Subcutaneous abdominal adipose tissue (tissue), 5 donors: ENCODE results near the gene IL34.

Experiments used
- H3K27ac ChIP-seq: one replicate; pipeline ENCODE4 v1.7.0; 2013; ENCODE audit warnings: low read depth, mild to moderate bottlenecking, inconsistent platforms, low read length, moderate library complexity
- H3K27me3 ChIP-seq, 5 donors: one replicate each; pipeline ENCODE4 v1.7.0; 2013; ENCODE audit warnings: low read length in 5 of 5, inconsistent platforms in 1 of 5; ENCODE audit not compliant: control insufficient read depth in 5 of 5, insufficient read depth in 4 of 5
- H3K36me3 ChIP-seq, 5 donors: one replicate each; pipeline ENCODE4 v1.7.0; 2013; ENCODE audit warnings: low read length in 5 of 5; ENCODE audit not compliant: control insufficient read depth in 5 of 5, insufficient read depth in 5 of 5
- H3K4me1 ChIP-seq, 5 donors: one replicate each; pipeline ENCODE4 v1.7.0; 2013; ENCODE audit warnings: low read length in 5 of 5, mild to moderate bottlenecking in 3 of 5, moderate library complexity in 1 of 5; ENCODE audit not compliant: control insufficient read depth in 5 of 5, insufficient read depth in 5 of 5
- H3K4me3 ChIP-seq, 5 donors: one replicate each; pipeline ENCODE4 v1.7.0; 2013; ENCODE audit warnings: low read length in 5 of 5, low read depth in 1 of 5
- H3K9ac ChIP-seq, 5 donors: one replicate each; pipeline ENCODE4 v1.7.0; 2013; ENCODE audit warnings: low read length in 5 of 5, mild to moderate bottlenecking in 4 of 5, moderate library complexity in 3 of 5
- H3K9me3 ChIP-seq, 5 donors: one replicate each; pipeline ENCODE4 v1.7.0; 2013; ENCODE audit warnings: low read length in 5 of 5; ENCODE audit not compliant: control insufficient read depth in 5 of 5
- donor health status: healthy.
- donor health status: healthy.
- donor health status: healthy.
- donor health status: healthy.
- donor health status: healthy.

The IL34 gene

DNA sequence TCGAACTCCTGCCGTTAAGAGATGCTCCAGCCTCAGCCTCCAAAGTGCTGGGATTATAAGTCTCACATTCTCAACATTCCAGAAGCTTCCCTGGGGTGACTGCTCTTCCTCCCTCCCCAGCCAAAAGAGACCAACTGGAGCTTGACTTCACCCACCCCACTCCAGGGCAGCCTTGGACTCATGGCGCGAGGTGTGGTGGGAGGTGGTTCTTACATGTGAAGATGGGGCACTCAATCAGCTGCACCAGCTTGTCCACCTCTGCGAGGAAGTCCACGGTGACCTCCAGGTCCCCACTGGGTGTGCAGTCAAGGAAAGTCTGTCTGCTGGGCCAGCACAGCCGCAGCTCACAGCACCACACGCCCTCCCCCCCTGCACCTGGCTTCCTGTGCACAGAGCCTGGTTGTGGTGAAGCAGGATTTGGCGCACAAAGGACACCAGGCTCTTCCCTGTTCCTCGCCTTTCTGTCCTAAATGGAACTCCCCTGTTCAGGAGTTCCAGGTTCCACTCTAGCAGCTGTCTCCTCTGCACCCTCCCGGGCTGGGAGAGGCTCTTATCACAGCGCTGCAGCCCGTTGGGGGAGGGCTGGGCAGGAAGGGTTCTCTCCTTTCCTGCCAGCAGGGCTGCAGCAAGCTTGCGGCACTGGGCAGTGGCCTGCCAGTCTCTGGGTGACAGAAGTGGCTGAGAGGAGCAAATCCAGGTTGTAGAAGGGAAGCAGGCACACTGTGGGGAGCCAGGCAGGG lies 49.1 kb downstream of the IL34 start:
- no peaks in the 10 kb centered on the region for H3K27me3 ChIP-seq
- no peak overlapping the region for H3K27ac ChIP-seq
- H3K9me3 ChIP-seq = no peaks in the 10 kb centered on the region
- no peak overlapping the region for H3K9ac ChIP-seq
- peaks cover 0 to 48% (median 12%) of the 10 kb centered on the region in 5 donors for H3K36me3 ChIP-seq
- peaks cover 20 to 81% (median 56%) of the 10 kb centered on the region in 5 donors for H3K4me1 ChIP-seq
- no peak overlapping the region for H3K4me3 ChIP-seq

DNA sequence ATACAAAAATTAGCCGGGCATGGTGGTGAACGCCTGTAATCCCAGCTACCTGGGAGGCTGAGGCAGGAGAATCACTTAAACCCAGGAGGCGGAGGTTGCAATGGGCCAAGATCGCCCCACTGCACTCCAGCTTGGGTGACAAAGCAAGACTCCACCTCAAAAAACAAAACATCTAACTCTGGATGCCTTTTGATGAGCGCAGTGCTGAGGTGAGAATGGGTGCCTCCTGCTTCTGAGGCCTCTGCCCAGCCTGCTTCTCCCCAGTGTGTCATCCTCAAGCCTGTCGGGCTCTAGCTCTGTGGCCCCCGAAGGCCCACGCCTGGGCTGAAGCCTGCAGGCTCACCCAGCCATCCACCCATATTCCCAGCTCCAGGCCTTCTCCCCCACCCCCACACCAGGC lies 50.0 kb downstream of the IL34 start:
- H3K27me3 ChIP-seq = no peaks in the 10 kb centered on the region
- H3K4me3 ChIP-seq = no peak overlapping the region
- no peak overlapping the region for H3K27ac ChIP-seq
- H3K9me3 ChIP-seq = no peaks in the 10 kb centered on the region
- H3K36me3 ChIP-seq = peaks cover 0 to 48% (median 12%) of the 10 kb centered on the region in 5 donors
- peaks cover 14 to 81% (median 56%) of the 10 kb centered on the region in 5 donors for H3K4me1 ChIP-seq
- no peak overlapping the region for H3K9ac ChIP-seq

DNA sequence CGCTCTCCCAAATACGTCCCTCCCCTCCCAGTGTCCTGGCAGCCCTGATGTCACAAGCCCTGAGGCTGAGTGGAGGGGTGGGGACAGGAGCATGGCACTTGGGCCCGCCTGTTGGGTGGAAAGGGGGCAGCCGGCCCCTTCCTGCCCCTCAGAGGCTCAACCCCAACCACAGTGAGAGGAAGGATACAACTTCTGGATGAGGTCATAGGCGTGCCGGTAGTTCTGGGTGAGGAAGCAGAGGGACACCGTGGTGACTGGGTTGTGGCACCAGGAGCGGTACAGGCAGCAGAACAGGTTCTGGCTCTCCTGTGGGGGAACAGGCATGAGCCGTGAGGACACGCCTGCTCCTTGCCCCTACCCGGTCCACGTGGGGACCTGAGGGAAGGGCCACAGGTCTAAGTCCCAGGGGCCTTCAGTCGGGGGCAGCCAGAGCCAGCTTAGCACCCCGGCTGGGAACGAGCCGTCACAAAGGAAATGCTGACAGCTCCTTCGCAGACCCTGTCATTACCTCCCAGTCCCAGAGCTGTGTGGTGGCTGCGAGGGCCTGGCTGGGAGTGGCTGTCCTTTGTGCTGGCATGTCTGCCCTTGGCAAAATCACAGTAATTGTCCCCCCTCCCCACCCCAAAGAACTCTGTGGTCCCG lies 50.7 kb downstream of the IL34 start:
- Histone ChIP-seq H3K9me3 (no peaks in the 10 kb centered on the region), H3K36me3 (peaks cover 0 to 47% (median 12%) of the 10 kb centered on the region in 5 donors), H3K4me1 (peaks cover 10 to 77% (median 51%) of the 10 kb centered on the region in 5 donors), H3K27ac (no peak overlapping the region), H3K27me3 (no peaks in the 10 kb centered on the region), H3K4me3 (no peak overlapping the region), H3K9ac (no peak overlapping the region)

DNA sequence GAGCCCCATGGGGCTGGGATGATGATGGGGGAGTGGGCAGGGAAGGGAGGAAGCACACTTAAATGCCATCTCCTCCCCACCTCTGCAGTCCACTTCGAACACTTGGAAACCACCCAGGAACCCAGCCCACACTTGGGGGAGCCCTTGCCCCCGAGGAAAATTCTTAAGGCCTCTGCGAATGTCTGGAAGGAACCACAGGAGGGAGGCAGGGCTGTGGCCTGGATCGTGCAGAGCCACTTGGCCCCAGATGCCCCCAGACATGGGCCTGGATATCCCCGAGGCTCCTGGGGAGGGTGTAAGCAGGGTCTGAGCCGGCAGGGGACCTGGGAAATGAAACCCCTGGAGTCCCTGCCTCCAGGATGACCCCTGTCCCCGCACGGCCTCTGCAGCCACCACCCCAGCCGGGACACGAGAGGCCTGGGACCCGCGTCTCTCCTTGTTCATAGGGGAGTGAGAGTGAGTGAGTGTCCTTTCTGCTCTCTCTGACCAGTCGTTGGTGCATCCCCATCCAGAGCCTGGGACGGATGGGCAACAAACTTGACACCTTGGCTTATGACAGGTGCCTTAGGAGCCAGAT lies 51.3 kb downstream of the IL34 start:
- H3K36me3 ChIP-seq = peaks cover 0 to 42% (median 12%) of the 10 kb centered on the region in 5 donors
- H3K9me3 ChIP-seq = no peaks in the 10 kb centered on the region
- no peak overlapping the region for H3K9ac ChIP-seq
- H3K4me1 ChIP-seq = peaks cover 8 to 74% (median 45%) of the 10 kb centered on the region in 5 donors
- H3K27me3 ChIP-seq = no peaks in the 10 kb centered on the region
- no peak overlapping the region for H3K4me3 ChIP-seq
- no peak overlapping the region for H3K27ac ChIP-seq

DNA sequence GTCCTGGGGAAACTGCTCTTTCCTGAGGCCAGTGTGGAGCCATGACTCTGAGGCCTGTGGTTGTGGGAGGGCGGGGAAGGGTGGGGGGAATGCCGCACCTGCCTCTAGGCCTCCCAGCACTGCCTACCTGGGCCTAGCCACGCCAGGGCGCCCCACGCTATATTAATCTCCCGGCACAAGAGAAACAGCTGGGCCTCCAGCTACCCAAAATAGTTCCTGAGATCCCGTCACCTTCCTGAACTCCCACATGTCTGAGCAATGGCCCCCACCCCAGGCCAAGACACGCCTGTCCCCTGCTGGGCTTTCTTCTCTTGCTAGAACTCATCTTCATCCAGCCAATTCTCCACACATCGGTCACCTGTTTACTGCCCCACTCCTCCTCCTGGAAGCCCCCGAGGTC lies 52.5 kb downstream of the IL34 start:
- no peaks in the 10 kb centered on the region for H3K27me3 ChIP-seq
- peaks cover 0 to 34% (median 12%) of the 10 kb centered on the region in 5 donors for H3K36me3 ChIP-seq
- no peak overlapping the region for H3K4me3 ChIP-seq
- H3K9ac ChIP-seq = no peak overlapping the region
- H3K9me3 ChIP-seq = no peaks in the 10 kb centered on the region
- peaks cover 5 to 74% (median 37%) of the 10 kb centered on the region in 5 donors for H3K4me1 ChIP-seq
- no peak overlapping the region for H3K27ac ChIP-seq

DNA sequence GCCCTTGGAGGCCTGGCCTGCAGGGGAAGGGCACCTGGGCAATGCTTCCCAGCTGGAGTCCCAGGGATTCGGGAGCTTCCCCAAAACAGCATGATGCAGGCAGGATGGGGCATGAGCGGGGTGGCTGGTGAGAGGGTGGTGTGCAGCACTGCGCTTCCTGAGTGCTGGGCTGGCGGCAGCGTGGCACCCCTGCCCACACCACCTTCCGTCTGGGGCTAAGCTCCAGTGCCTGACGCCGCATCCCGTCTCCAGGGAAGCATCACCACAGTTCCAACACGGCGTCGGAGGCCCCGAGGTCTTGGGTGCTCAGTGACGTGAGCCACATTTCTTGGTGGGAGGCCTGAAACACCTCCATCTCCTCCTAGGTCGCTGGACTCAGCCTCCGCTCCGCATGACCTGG lies 53.3 kb downstream of the IL34 start:
- H3K27me3 ChIP-seq = no peaks in the 10 kb centered on the region
- H3K9me3 ChIP-seq = no peaks in the 10 kb centered on the region
- H3K36me3 ChIP-seq = peaks cover 0 to 33% (median 10%) of the 10 kb centered on the region in 5 donors
- H3K9ac ChIP-seq = no peak overlapping the region
- H3K27ac ChIP-seq = no peak overlapping the region
- H3K4me1 ChIP-seq = peaks cover 5 to 66% (median 29%) of the 10 kb centered on the region in 5 donors
- no peak overlapping the region for H3K4me3 ChIP-seq

DNA sequence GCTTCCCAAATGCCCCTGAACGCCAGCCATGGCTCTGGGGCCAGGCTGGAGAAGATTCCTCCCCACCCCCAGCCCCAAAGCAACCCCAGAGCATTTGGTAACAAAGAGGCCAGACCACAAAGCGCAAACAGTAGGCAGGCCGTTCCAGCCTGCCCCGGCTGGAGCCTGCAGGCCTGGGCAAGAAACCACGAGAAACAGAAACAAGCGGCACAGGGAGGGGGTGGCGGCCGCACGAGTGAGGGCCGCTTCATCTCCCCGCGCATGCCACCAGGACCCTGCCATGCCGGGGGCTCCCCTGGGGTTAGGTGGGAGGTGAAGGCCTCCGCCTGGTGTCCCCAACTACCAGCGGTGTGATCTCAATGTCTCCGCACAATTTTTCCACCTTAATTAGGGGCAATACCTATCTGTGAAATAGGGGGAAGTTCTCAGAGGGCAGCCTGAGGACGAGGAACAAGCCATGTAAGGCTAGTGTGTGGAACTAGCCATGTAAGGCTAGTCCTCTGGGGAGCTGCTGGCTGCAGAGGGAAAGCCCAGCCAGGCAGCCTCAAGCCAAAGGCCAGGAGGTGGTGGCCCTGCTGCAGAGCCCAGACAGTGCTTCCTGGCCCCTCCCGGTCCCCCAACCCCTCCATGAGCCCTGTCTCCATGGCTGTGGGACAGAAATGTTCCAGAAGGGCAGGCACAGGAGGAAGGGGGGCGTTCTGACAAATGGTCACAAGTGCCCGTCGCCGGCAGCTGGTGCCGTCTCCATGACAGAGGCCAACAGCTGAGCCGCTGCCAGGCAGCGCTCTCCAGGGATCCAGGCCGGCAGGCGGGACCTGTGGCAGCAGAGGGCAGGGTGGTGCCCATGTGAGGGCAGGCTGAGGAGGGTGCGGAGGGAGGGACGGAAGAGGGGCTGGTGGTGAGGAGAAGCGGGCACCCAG lies 54.0 kb downstream of the IL34 start:
- Histone ChIP-seq H3K36me3 (peaks cover 0 to 31% (median 10%) of the 10 kb centered on the region in 5 donors), H3K9ac (peak overlapping the region in 2 of 5 donors; percentile 0 to 22)

DNA sequence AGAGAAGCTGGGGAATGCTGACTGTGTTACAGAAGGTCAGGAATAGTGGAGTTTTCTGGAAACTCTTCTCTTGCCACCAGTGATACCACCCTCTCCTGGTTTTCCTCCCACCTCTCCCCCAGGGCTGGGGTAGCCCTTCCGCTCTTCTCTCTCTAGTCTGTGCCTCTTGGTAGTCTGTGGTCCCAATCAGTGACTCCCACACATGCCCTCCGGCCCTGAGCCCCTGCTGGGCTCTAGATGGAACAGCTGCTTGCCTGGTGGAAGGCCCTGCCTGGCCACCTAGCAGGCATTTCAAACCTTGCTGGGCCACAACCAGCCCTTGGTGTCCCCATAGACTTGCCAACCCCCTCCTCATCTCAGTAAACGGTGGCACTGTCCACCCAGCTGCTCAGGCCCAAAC lies 54.7 kb downstream of the IL34 start:
- no peak overlapping the region for H3K27ac ChIP-seq
- H3K9ac ChIP-seq = peak overlapping the region in 1 of 5 donors; percentile 0
- H3K9me3 ChIP-seq = no peaks in the 10 kb centered on the region
- no peak overlapping the region for H3K4me3 ChIP-seq
- H3K36me3 ChIP-seq = peaks cover 0 to 26% (median 10%) of the 10 kb centered on the region in 5 donors
- H3K27me3 ChIP-seq = no peaks in the 10 kb centered on the region
- peaks cover 0 to 53% (median 28%) of the 10 kb centered on the region in 5 donors for H3K4me1 ChIP-seq

More for the DNA sequence above, 54.0 kb downstream of the IL34 start:
- no peak overlapping the region for H3K4me3 ChIP-seq
- H3K27me3 ChIP-seq = no peaks in the 10 kb centered on the region
- H3K27ac ChIP-seq = no peak overlapping the region
- H3K9me3 ChIP-seq = no peaks in the 10 kb centered on the region
- H3K4me1 ChIP-seq = peaks cover 5 to 60% (median 28%) of the 10 kb centered on the region in 5 donors

DNA sequence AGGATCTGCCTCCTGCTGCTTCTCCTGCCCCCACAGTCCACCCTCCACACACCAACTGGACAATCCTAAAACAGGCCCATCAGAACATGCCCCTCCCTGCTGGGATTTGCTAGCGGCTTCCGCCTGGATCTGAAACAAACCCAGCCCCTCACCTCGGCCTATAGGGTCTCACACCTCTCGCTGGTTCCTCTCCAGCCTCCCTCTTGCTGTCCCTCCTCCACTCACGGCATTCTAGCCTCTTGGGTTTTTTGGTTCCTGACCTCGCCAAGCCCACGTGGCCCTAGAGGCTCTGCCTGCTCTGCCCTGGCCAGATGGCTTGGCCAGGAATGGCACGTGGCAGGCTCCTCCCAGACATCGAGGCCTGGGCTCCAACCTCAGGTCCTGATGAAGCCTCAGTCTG lies 55.2 kb downstream of the IL34 start:
- Histone ChIP-seq H3K9me3 (no peaks in the 10 kb centered on the region), H3K27ac (no peak overlapping the region), H3K4me3 (no peak overlapping the region), H3K9ac (peak overlapping the region in 1 of 5 donors; percentile 9), H3K4me1 (peaks cover 0 to 49% (median 27%) of the 10 kb centered on the region in 5 donors), H3K36me3 (peaks cover 0 to 26% (median 10%) of the 10 kb centered on the region in 5 donors), H3K27me3 (no peaks in the 10 kb centered on the region)
